Measurements from ENCODE around the gene PEX14.

PEX14 gene

DNA sequence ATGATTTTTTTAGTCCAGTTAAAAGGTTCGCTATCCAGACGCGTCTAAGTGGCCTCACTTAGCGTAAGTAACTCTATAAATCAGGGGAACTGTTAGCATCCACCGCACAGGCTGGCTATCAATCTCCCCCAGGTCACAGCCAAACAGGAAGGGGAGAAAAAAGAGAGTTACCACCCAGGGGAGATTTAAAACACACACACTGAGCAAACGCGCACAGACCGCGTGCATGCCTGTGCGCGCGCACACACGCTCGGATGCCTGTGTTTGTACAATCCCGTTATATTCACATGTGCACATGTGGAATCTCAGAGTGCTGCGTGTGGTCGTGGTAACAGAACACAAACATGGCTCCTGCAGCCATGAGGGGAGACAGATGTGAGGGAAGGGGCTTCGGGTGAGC lies 196.3 kb downstream of the PEX14 start:
- peak; percentile 87 for DNase-seq

DNA sequence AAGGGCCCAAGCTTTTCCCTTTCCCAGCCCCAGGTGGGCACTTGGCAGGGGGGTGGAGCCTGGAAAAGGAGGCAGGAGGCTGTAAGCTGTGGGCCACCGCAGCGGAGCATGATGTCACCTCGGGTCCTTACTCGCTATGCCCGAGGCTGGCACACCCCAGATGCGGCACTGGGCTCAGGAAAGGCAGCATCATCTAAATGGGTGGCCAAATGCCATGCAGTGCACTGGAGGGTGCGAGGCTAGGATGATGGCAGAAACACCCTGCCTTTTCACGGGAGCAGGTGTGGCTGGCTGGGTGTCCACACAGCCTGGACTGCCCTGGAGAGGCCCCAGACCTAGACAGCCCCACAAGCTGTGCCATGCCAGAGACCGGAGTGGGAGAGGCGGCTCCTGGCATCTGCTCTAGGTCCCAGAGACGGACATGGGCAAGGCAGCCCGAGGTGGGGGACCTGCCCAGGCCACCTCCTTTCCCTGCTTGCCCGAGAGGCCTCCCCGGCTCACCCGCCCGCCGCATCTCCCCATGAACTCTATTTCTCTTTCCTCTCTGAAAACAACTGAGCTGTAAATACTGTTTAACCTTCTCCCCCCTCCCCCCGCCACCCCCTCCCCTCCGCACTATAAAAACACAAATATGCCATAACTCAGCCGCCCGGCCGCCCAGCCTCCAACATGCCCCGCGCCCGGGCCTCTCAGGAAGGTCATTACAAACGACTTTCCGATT lies 197.0 kb downstream of the PEX14 start:
- DNase-seq = peak; percentile 88

DNA sequence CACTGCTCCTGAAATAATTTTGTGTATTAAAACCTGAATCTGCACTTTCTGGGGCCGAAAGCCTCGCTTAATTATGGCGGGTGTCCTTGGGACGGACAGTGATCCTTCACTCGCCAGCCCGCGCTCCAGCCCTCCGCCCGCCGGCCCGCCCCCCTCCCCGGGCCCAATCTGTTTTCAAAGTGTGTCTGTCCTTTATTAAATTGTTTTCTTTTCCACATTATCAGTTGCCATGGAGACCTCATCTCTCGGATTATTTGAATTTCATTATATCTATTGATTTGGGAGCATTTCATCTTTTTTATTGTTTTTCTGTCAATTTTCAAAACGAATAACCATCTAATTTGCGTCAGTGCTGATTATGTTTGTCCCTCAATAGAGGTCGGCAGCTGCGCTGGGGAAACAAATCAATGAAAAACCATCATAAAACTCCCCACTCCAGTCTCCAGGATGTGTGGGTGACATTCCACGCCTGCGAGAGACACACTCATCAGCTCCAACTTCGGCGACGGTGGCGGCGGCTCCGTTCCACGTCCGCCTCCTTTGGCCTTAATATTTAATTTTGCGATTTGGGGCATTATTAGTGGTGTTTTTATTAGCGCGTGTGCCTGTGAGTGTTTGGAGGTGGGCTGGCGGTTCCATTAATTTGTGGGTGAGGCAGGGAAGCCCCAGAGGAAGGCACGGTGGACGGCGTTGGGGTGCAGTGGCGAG lies 197.7 kb downstream of the PEX14 start:
- peak; percentile 71 for DNase-seq

DNA sequence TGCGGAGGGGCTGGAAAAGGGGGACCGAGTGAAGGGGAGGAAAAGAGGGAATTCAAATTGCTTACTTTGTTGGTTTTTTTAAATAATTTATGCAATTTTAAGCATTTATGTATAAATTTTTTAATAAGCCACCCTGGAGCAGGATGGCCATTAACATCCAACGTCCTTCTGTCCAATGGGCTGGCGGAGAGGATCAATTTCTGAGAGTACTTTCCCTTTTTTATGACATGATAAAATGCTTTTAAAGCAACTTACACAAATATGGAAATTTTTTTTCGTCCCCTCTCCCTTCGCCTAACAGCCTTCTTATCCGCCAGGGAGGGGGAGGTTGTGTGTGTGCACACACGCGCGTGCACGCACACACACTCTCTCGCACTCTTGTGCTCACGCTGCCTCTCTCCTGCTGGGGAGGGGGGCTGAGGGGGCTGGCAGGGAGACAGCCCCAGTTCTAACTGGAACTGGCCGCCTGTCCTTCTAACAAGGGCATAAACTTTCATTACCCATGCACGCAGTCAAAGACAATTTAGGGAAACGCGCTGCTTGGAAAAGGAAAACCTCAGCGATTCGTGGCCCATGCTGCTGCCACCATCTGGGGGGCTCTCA lies 198.5 kb downstream of the PEX14 start:
- DNase-seq = no peak

DNA sequence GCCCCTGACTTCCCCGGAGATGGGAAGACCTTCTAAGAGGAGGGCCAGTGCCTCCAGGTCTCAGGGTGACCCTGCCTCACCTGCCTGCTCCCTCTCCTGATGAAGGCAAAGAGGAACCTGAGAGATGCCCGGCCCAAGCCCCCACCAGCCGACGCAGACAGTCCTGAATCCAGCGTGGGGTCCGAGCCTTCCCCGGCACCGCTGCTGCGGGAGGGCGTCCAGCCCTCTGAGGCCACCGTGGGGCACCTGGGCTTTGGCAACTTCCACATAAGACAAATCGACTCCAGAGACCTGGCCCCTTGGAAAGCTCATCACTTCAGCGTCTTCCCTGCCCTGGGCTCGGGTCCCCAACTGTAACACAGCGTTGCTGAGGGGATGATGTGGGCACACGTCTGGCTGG lies 199.5 kb downstream of the PEX14 start:
- DNase-seq = no peak

DNA sequence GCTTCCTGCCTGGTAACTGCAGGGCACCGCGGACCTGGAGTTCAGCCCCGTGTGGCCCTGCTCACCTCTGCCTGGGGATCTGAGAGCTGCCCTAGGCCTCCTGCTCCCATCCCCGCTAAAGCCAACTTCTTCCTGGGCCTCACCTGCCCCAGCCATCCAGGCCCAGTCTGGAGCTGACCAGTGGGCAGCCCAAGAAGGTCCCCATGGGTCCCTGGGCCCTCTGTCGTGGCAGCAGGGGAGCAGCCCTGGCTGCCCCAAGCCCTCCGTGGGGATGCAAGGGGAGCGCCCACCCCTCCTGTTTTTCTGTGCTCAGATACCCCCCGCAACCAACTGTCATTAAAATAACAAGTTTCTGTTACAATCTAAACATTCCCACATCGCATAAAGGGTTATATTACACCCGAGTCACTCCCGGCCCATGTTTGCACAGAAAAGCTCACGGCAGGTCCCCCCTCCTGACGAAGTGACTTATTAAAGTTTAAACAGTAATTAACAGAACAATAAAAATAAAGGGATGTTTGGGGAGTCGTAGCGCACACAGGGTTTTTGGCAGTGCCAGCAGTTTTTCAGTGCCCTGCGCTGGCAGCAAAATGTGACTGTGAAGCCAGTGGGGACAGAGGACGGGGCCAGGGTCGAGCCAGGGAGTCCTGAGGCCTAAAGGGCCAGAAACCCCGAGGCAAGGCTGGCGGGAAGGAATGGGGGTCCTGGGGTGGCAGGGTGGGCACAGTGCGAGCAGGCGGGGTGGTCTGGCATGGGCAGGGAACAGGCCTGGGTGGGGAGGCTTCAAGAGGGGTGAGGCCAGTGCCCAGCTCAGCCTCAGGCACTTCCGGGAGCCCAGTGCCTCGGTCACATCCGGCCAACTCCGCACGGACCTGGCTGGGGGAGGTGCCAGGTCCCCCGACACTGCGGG lies 200.2 kb downstream of the PEX14 start:
- DNase-seq = peak; percentile 75

DNA sequence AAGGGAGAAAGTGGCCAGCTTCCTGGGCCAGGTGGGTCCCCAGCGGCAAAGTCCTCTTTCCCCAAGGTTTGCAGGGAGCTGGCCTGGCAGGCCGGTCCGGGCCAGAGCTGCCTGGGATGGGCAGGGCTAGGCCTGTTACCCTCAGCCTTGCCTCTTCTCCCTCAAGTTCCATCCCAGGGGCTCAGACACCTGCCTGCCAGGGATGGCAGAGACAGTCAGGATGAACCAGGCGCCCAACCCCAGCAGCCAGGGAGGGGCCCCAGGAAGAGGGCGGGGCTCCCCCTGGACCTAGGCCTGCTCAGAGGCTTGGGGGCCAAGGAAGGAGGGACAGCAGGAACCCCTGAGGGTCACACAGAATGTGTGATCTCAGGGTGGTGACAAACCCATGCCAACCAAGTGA lies 201.1 kb downstream of the PEX14 start:
- DNase-seq = peak; percentile 68

DNA sequence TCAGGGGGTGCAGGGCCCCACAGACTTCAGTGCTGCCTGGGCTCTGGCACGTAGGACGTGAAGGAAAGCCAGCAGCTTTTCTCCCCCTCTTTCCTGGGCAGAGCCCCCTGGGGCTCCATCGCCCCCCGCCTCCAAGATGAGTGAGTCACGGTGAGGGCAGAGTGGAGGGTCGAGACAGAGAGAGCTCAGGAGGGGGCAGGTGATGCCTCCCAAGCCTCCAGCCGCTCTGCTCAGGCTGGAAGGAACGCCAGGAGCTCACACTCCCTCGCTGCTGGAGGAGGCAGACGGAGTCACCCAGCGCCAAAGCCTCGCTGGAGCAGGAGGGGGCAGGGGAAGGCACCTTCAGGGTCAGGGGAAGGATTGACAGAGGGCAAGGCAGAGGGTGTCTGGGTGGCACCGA lies 202.2 kb downstream of the PEX14 start:
- no peak for DNase-seq

DNA sequence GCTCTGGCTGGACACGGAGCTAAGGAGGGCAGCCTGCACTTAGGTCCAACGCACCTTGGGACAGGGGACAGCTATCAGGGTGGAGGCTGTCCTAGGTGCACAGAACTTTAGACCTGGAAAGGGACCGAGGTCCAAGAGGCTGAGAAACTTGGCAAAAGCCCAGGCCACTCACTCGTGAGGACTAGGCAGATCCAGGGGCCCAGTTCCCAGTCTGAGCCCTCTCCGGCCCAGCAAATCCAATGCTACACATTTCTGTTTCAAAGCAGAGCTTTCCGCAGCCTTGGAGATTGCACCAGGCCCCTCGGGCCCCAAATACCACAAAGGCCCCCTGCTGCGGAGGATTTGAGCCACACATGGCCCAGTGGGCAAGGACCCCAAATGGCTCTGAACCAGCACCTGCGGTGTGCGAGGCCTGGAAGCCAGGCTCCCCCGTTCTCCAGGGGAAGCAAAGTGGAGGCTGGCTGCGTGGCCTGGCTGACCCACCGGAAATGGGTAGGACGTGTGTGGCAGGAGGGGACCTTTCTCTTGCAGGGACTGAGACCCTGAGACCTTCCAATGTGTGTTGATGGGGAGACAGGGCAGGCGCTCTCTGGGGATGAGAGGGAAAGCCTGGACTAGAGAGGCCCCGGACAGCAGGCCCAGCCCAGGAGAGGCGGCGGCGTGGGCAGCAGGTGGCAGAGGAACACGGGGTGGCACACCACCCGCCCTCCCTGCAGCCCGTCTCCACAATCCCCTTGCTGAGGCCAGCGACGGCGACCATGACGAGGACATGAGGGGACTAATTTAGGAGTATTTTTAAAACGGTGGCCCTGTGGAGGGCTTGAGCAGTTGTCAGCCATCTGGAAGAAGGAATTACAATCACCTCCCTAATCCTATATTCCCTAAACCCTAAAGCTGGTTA lies 203.0 kb downstream of the PEX14 start:
- peak; percentile 76 for DNase-seq

DNA sequence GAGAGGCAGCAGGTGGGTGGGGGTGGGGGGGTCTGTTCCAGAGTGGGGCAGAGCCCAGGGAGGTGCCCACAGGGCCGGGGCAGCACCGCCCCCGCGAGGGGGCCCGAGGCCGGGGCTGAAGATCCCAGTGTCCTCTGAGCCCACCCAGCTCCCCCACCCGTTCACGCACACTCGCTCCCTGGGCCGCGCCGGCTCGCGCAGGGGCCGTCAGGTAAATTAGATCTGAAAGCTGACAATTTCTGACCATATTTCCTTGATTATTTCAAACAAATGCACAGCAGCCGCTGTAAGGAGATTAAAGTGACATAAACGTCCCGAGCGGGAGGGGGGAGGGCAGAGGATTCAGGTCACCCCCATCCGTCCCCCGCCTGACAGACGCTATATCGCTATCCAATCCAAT lies 203.7 kb downstream of the PEX14 start:
- DNase-seq = no peak

DNA sequence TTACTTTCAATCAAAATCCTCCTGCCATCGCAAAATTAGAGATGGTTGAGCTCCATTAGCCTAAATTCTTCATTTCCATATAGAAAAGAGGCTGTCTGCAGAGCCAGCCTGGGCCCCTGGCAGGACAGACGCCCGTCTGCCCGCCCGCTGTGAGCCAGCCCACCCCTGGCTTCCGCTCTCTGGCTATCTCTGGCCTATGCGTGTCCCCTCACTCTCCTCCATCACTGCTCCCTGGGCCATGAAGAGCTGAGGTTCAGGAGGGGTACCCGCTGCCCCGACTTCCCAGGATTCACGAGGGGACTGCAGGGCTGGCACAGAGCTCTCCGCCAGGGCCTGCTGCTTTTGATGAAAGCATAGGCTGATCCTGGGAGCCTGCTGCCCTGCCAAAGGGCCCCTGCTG lies 204.1 kb downstream of the PEX14 start:
- no peak for DNase-seq

DNA sequence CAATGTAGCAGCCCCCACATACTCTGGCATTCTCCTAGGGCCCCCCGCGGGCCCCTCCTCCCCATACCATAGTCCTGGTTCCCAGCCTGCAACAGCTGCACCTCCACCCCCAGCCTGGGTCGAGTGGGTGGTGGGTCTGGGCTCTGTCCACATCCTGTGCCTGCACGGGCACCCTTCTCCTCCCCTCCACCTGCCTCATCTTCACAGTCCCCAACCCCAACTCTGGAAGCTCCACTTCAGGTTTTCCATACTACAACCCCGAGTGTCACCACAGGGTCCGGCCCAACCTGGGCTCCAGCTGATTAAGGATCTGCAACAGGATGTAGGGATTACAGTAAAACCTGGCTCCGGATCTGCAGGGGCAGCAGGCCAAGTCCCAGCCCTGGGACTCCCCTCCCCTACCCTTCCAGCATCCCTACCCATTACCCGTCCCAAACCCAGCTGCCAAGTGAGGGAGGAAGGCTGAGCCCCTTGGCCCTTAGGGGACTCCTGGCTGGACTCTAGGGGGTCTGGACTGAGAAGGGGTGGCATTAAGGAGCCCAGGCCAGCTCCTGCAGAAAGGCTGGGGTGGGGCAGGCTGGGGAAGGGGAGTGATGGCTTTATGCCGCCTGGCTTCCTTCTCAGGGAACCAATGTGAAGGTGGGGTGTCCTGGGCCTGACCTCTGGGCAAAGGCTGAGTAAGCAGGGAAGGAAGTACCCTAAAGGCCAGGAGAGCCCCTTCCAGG lies 204.9 kb downstream of the PEX14 start:
- peak; percentile 99 for DNase-seq

All from NCI-H510A treated with DMSO at 0.1 percent for 48 hours (cell line).